ENCODE measurements around the gene NDUFB8.

DNA sequence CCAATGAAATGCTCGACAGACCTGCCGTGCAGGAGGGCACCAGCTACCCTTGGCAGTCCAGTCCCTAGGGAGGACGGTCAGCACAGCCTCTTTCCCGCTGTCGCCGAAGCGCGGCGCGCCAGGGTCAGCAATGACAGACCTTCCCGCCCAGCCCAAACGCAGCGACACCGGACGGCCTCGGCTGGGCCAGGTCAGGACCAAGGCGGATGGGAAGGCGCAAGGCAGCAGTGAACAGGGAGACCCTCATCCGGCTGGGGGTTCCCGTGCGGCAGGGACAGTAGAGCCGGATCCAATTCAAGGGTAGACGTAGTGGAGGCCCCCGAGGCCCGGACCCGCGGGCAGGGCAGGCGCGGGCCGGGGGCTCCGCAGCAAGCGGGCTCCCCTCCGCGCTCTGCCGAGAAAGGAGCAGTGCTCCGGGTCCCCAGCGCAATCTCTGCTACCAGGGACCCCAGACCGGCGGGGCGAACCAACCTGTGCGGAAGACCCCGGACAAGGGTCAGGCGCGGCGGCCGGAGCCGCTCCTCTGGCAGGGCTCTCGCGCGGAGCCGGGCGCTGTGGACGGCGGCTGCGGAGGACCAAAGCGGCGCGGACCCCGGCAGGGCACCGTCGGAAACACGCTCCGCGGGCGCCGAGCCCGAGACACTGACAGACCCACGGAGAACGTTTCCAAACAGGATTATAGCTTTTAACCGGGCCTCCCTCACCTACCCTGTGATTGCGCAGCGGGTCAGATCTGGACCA lies 10.2 kb downstream of the NDUFB8 start, which contains the start of gene SEC31B:
- TF ChIP-seq, protein P1, sequence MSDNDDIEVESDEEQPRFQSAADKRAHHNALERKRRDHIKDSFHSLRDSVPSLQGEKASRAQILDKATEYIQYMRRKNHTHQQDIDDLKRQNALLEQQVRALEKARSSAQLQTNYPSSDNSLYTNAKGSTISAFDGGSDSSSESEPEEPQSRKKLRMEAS (IDR thresholded peaks at IDR 0.05; ENCODE audit: low read depth, low read length) = no peak
- no peak for TF ChIP-seq POLR2A (IDR thresholded peaks at IDR 0.05; ENCODE audit: extremely low read depth, insufficient read length)
- TF ChIP-seq, protein P2, sequence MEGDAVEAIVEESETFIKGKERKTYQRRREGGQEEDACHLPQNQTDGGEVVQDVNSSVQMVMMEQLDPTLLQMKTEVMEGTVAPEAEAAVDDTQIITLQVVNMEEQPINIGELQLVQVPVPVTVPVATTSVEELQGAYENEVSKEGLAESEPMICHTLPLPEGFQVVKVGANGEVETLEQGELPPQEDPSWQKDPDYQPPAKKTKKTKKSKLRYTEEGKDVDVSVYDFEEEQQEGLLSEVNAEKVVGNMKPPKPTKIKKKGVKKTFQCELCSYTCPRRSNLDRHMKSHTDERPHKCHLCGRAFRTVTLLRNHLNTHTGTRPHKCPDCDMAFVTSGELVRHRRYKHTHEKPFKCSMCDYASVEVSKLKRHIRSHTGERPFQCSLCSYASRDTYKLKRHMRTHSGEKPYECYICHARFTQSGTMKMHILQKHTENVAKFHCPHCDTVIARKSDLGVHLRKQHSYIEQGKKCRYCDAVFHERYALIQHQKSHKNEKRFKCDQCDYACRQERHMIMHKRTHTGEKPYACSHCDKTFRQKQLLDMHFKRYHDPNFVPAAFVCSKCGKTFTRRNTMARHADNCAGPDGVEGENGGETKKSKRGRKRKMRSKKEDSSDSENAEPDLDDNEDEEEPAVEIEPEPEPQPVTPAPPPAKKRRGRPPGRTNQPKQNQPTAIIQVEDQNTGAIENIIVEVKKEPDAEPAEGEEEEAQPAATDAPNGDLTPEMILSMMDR (IDR thresholded peaks at IDR 0.05; ENCODE audit: low read depth, low read length) = no peak
